ENCODE measurements around the gene HDAC4. TPM values are rescaled to one million over a fixed set of nuclear protein-coding genes. Genes with fewer than 3 reads are reported as not detected.

HDAC4 gene
- total and polyA plus RNA-seq, 2 of the 4 experiments (the other 2 are of a cell fraction) = 4.1 to 7.2 TPM

- H3K14ac ChIP-seq (replicated peaks; ENCODE audit: low read depth, low read length) = no peak overlapping the region
- peak overlapping the region; percentile 17 for H3K4ac ChIP-seq (ENCODE audit: low read depth, low read length)
- DNase-seq (no peak), ATAC-seq (ENCODE audit: low read depth) (no peak)
- H3K9ac ChIP-seq (ENCODE audit: low read depth, low read length) = peak overlapping the region; percentile 6; the same call in 1 of the 2 replicates
- peak overlapping the region; percentile 20; the same call in 1 of the 2 replicates for H3K27ac ChIP-seq (ENCODE audit: insufficient read depth, low read length)
- peak overlapping the region; percentile 22; the same call in 1 of the 2 replicates for H2BK20ac ChIP-seq (ENCODE audit: low read depth, low read length)
- dilution Hi-C loops (cut with HindIII; ENCODE audit: low sequenced_read_pairs, unreplicated experiment) = no loop called here
- no peaks in the 10 kb centered on the region for H3K9me3 ChIP-seq (ENCODE audit: control insufficient read depth, insufficient read depth, low read length)
- H3K27me3 ChIP-seq (ENCODE audit: control insufficient read depth, insufficient read depth, low read length) = no peaks in the 10 kb centered on the region
- peak overlapping the region; percentile 82; the same call in 1 of the 2 replicates for H2BK120ac ChIP-seq (ENCODE audit: low read depth, low read length)
- in situ Hi-C loops (cut with MboI; ENCODE audit: low sequenced_read_pairs) = loop anchor here (10.0 kb wide), 1 partner anchor 121 kb away; no protein-coding TSS in a partner anchor
- H4K91ac ChIP-seq (ENCODE audit: insufficient read depth, low read depth, low read length) = peak overlapping the region; percentile 79; the same call in 1 of the 2 replicates
- peak overlapping the region; percentile 79 for H2AK5ac ChIP-seq (ENCODE audit: low read depth, low read length)
- intact Hi-C loops (cut with micrococcal nuclease) = loop anchor here (2.0 kb wide), 1 partner anchor 51 kb away; no protein-coding TSS in a partner anchor
- H3K9me1 ChIP-seq (ENCODE audit: insufficient read depth, low read length) = peaks cover 18% of the 10 kb centered on the region
- peak overlapping the region; percentile 52 to 76; a peak in 2 of 4 replicates for H4K8ac ChIP-seq (ENCODE audit: low read depth in 2 of 2, low read length in 2 of 2)
- no peak overlapping the region for H2AFZ ChIP-seq (replicated peaks; ENCODE audit: low read length, poor library complexity)
- H3K79me1 ChIP-seq (ENCODE audit: low read depth in 1 of 2, low read length in 2 of 2) = peaks cover 40 to 83% of the 10 kb centered on the region in 2 experiments
- H2BK15ac ChIP-seq (ENCODE audit: low read depth, low read length) = peak overlapping the region; percentile 51; the same call in 2 of the 3 replicates
- WGBS, 2 experiments (ENCODE audit: extremely low coverage in 2 of 2, insufficient read length in 1 of 2) = 100% methylated on average over 4 of the region's 23 CpGs; no CpG with 5 or more reads in 1 of the 2 experiments
- POLR2A ChIA-PET (ENCODE audit: unreplicated experiment) = no interaction called here
- peak overlapping the region; percentile 66; the same call in 1 of the 2 replicates for H3K18ac ChIP-seq (ENCODE audit: low read depth, low read length)
- peaks cover 39% of the 10 kb centered on the region for H3K4me1 ChIP-seq (ENCODE audit: control insufficient read depth, insufficient read depth, low read length)
- no peak overlapping the region for H3K56ac ChIP-seq (ENCODE audit: extremely low read depth, insufficient read depth, low read length)
- peak overlapping the region; percentile 86 for H2BK5ac ChIP-seq (ENCODE audit: low read depth, low read length, poor library complexity, severe bottlenecking)
- CTCF ChIA-PET = interaction anchor here (1.0 kb wide), 1 partner anchor 30 kb away, joined by 3 read pairs; no protein-coding TSS in a partner anchor
- H4K5ac ChIP-seq (ENCODE audit: low read depth, low read length) = peak overlapping the region; percentile 55; the same call in 1 of the 2 replicates
- no peaks in the 10 kb centered on the region for H3K36me3 ChIP-seq (ENCODE audit: control insufficient read depth, insufficient read depth, low read length)
- no TSS peak for BruUV-seq (replicated peaks)
- peak overlapping the region; percentile 11 for H2AK9ac ChIP-seq (replicated peaks; ENCODE audit: low read depth, low read length, poor library complexity)
- no peak overlapping the region for H3K4me3 ChIP-seq (ENCODE audit: insufficient read depth, low read depth, low read length)
- no peak overlapping the region; the same call in 1 of the 2 replicates for H3K4me2 ChIP-seq (ENCODE audit: low read depth, low read length)
- no peak overlapping the region; the same call in 1 of the 2 replicates for H3K23ac ChIP-seq (ENCODE audit: low read depth, low read length)
- H4K20me1 ChIP-seq (ENCODE audit: insufficient read depth, low read length) = no peaks in the 10 kb centered on the region
- TF ChIP-seq POLR2A (IDR thresholded peaks at IDR 0.05; ENCODE audit: low read depth, low read length) = no peak
- TF ChIP-seq SMC3 (IDR thresholded peaks at IDR 0.05; ENCODE audit: low read depth, low read length) = no peak
- TF ChIP-seq MAZ (IDR thresholded peaks at IDR 0.05; ENCODE audit: borderline replicate concordance, low read depth, low read length) = no peak
- no peak for TF ChIP-seq CHD1 (IDR thresholded peaks at IDR 0.05; ENCODE audit: low read depth, low read length)
- TF ChIP-seq CEBPB (IDR thresholded peaks at IDR 0.05; ENCODE audit: low read depth, low read length) = no peak
- no peak for TF ChIP-seq CTCF (conservative IDR thresholded peaks at IDR 0.05; ENCODE audit: low read depth, low read length)
- TF ChIP-seq BHLHE40 (IDR thresholded peaks at IDR 0.05; ENCODE audit: low read depth, low read length) = no peak
- TF ChIP-seq RFX5 (IDR thresholded peaks at IDR 0.05; ENCODE audit: low read depth, low read length) = no peak
- TF ChIP-seq RAD21 (IDR thresholded peaks at IDR 0.05; ENCODE audit: low read length) = no peak
- no peak for TF ChIP-seq MAFK (IDR thresholded peaks at IDR 0.05; ENCODE audit: low read depth, low read length)
- TF ChIP-seq FOS (IDR thresholded peaks at IDR 0.05; ENCODE audit: low read depth, low read length) = no peak
- TF ChIP-seq ELK1 (IDR thresholded peaks at IDR 0.05; ENCODE audit: borderline replicate concordance, low read depth, low read length) = no peak
- no peak for TF ChIP-seq MXI1 (IDR thresholded peaks at IDR 0.05; ENCODE audit: borderline replicate concordance, low read depth, low read length)
- TF ChIP-seq NFE2L2 (IDR thresholded peaks at IDR 0.05; ENCODE audit: low read depth, low read length) = no peak
These were observed 127.3 kb downstream of the HDAC4 start for GRCh38 chr2:239273280-239274234.

Measured in IMR-90 (cell line).